ENCODE data around the gene OR4M2. TPM values are rescaled to one million over a fixed set of nuclear protein-coding genes. Genes with fewer than 3 reads are reported as not detected.
A peak's percentile ranks its signal among the peaks of the same experiment; 100 is the strongest.
"Not testable (repeated sequence)": the region's sequence is repeated elsewhere in the genome, so short reads cannot be mapped to it uniquely, and the experiment has no call there.

OR4M2 gene
- total RNA-seq (not detected), polyA plus RNA-seq (not detected)
- long read RNA-seq, donor 1 = 0 reads
- long read RNA-seq, donor 2 = 0 reads
- long read RNA-seq, donor 3 = 0 reads
- long read RNA-seq, donor 4 = 0 reads
- long read RNA-seq, donor 5 = 0 reads
- long read RNA-seq, donor 6 = 0 reads
- long read RNA-seq, donor 7 = 0 reads
- long read RNA-seq, donor 8 = 0 reads
- long read RNA-seq, donor 9 = 0 reads
- long read RNA-seq, donor 10 = 0 reads

GRCh38 chr15:22080227-22080626, at the start of gene OR4M2:
Gene OR4M2, plus strand, starts transcription at chr15:22080527. Its CDS starts 98 bp downstream, at chr15:22080625.
- intact Hi-C loops (cut with DNase I); H3K9me3 ChIP-seq (replicated peaks in 1 of 3); DNase-seq; H3K4me3 ChIP-seq; H3K27ac ChIP-seq; H3K4me1 ChIP-seq (replicated peaks in 1 of 2); H3K27me3 ChIP-seq; H3K36me3 ChIP-seq (replicated peaks in 1 of 2): not testable (repeated sequence)
- WGBS, 4 donors = no CpG with 5 or more reads among the region's 2 CpGs

- H3K36me3 ChIP-seq (replicated peaks in 1 of 2); H3K4me1 ChIP-seq (replicated peaks in 1 of 2); H3K4me3 ChIP-seq; H3K27ac ChIP-seq; intact Hi-C loops (cut with DNase I); H3K9me3 ChIP-seq (replicated peaks in 1 of 3); H3K27me3 ChIP-seq; DNase-seq: not testable (repeated sequence)
These were observed 11.1 kb upstream of the OR4M2 start for GRCh38 chr15:22069267-22069666.

- H3K9me3 ChIP-seq (replicated peaks in 1 of 3); H3K4me3 ChIP-seq; H3K27me3 ChIP-seq; DNase-seq; H3K4me1 ChIP-seq (replicated peaks in 1 of 2); intact Hi-C loops (cut with DNase I); H3K36me3 ChIP-seq (replicated peaks in 1 of 2); H3K27ac ChIP-seq: not testable (repeated sequence)
- no CpG with 5 or more reads among the region's 3 CpGs for WGBS, 4 donors
These were observed 1.1 kb downstream of the OR4M2 start for GRCh38 chr15:22081386-22081785.

GRCh38 chr15:22098616-22099253, 18.4 kb downstream of the OR4M2 start:
- WGBS, 4 donors = 68% methylated on average over 3 of the region's 16 CpGs; no CpG with 5 or more reads in 3 of the 4 donors
- H3K9me3 ChIP-seq (replicated peaks in 1 of 3) = not testable (repeated sequence)

GRCh38 chr15:22099289-22099891, 19.1 kb downstream of the OR4M2 start:
- H3K4me1 ChIP-seq (replicated peaks in 1 of 2); H3K4me3 ChIP-seq; H3K27ac ChIP-seq; H3K36me3 ChIP-seq (replicated peaks in 1 of 2); DNase-seq; H3K9me3 ChIP-seq (replicated peaks in 1 of 3); H3K27me3 ChIP-seq; intact Hi-C loops (cut with DNase I): not testable (repeated sequence)
- WGBS, 4 donors = no CpG with 5 or more reads among the region's 17 CpGs

More at GRCh38 chr15:22098616-22099253, 18.4 kb downstream of the OR4M2 start:
- H3K36me3 ChIP-seq (replicated peaks in 1 of 2); H3K4me3 ChIP-seq; H3K4me1 ChIP-seq (replicated peaks in 1 of 2); H3K27ac ChIP-seq; H3K27me3 ChIP-seq; intact Hi-C loops (cut with DNase I): not testable (repeated sequence)
- DNase-seq = peak in 1 of 7 donors; percentile 4

- H3K36me3 ChIP-seq (replicated peaks in 1 of 2); H3K4me1 ChIP-seq (replicated peaks in 1 of 2); H3K27me3 ChIP-seq; H3K9me3 ChIP-seq (replicated peaks in 1 of 3); H3K4me3 ChIP-seq; H3K27ac ChIP-seq; intact Hi-C loops (cut with DNase I); DNase-seq: not testable (repeated sequence)
- WGBS, 4 donors = 33 to 59% (median 57%) methylated on average over 3 to 5 of the region's 5 CpGs
These were observed 41.7 kb downstream of the OR4M2 start for GRCh38 chr15:22122033-22122432.

Other genes starting within 250 kb of the OR4M2 start
- gene POTEB, start 202.8 kb upstream of the OR4M2 start, total RNA-seq = not detected
- gene POTEB, start 202.8 kb upstream of the OR4M2 start, polyA plus RNA-seq = not detected